CD4-positive, alpha-beta memory T cell (primary cell): ENCODE data around the gene HHEX. TPM values are rescaled to one million over a fixed set of nuclear protein-coding genes. Genes with fewer than 3 reads are reported as not detected.
"Not testable (repeated sequence)": the region's sequence is repeated elsewhere in the genome, so short reads cannot be mapped to it uniquely, and the experiment has no call there.

Source experiments
- CTCF ChIA-PET: fragments of 350-600 bp; sonication (Branson Sonifier 250); formaldehyde crosslinking; loops from one replicate; lab custom pipeline; 2021; ENCODE audit warnings: inconsistent platforms; ENCODE audit not compliant: partially characterized antibody; lab: Charles Lee
- POLR2A ChIA-PET: fragments of 350-600 bp; sonication (Branson Sonifier 250); formaldehyde crosslinking; loops from one replicate; lab custom pipeline; 2021; ENCODE audit not compliant: partially characterized antibody; lab: Charles Lee
- DNase-seq, 5 donors: peaks; one replicate each; pipeline versions ENCODE4 v3.0.0 to v3.0.0-alpha.2; 2020 to 2022; ENCODE audit warnings: mixed read lengths in 1 of 5
- H3K27ac ChIP-seq: one replicate; pipeline ENCODE4 v1.7.0; 2013; ENCODE audit warnings: low read depth, low read length
- H3K27me3 ChIP-seq: 2 replicates; pipeline ENCODE4 v1.7.0; 2013; ENCODE audit warnings: mild to moderate bottlenecking, low read length, moderate library complexity; ENCODE audit not compliant: insufficient read depth
- H3K36me3 ChIP-seq: 2 replicates; pipeline ENCODE4 v1.7.0; 2013; ENCODE audit warnings: mild to moderate bottlenecking, low read length, moderate library complexity; ENCODE audit not compliant: insufficient read depth
- H3K4me1 ChIP-seq: 2 replicates; pipeline ENCODE4 v1.7.0; 2013; ENCODE audit warnings: mild to moderate bottlenecking, low read length, moderate library complexity; ENCODE audit not compliant: insufficient read depth
- H3K4me3 ChIP-seq, 2 donors: one replicate each; pipeline ENCODE4 v1.7.0; 2013; ENCODE audit warnings: low read length in 2 of 2, mild to moderate bottlenecking in 1 of 2
- H3K9me3 ChIP-seq, 2 donors: one replicate each; pipeline ENCODE4 v1.7.0; 2013; ENCODE audit warnings: low read length in 2 of 2, control low read depth in 1 of 2; ENCODE audit not compliant: control insufficient read depth in 1 of 2
- H3K27ac Mint-ChIP-seq, 7 donors: one replicate each; pipeline ENCODE4 v1.8.0; 2020 to 2021; ENCODE audit warnings: mixed read lengths in 7 of 7, mild to moderate bottlenecking in 6 of 7, inconsistent platforms in 3 of 7, moderate library complexity in 3 of 7
- H3K27me3 Mint-ChIP-seq, 2 donors: one replicate each; pipeline ENCODE4 v1.8.0; 2020 to 2021; ENCODE audit warnings: mixed read lengths in 2 of 2
- H3K36me3 Mint-ChIP-seq, 2 donors: one replicate each; pipeline ENCODE4 v1.8.0; 2020 to 2021; ENCODE audit warnings: mixed read lengths in 2 of 2, inconsistent platforms in 1 of 2, mild to moderate bottlenecking in 1 of 2
- H3K4me1 Mint-ChIP-seq, 4 donors: one replicate each; pipeline ENCODE4 v1.8.0; 2020 to 2021; ENCODE audit warnings: mixed read lengths in 4 of 4, mild to moderate bottlenecking in 1 of 4
- H3K4me3 Mint-ChIP-seq, 8 donors: one replicate each; pipeline ENCODE4 v1.8.0; 2020 to 2021; ENCODE audit warnings: mixed read lengths in 8 of 8, mild to moderate bottlenecking in 7 of 8, moderate library complexity in 6 of 8, inconsistent platforms in 3 of 8
- H3K9me3 Mint-ChIP-seq, 8 donors: one replicate each; pipeline ENCODE4 v1.8.0; 2020 to 2021; ENCODE audit warnings: mixed read lengths in 8 of 8, mild to moderate bottlenecking in 5 of 8, inconsistent platforms in 3 of 8, moderate library complexity in 1 of 8
- intact Hi-C: fragments of 100-400 bp; cut with micrococcal nuclease; formaldehyde crosslinking; loops from one replicate; pipeline ENCODE4 v1.15.1; 2023
- polyA plus RNA-seq, 2 donors: library from polyadenylated mRNA; unstranded; fragments of 300-500 nt; fragmentation: Illumina TruSeq; gene quantifications; one replicate each; pipeline ENCODE4 v1.2.3, GENCODE V29; 2021
- total RNA-seq, 2 experiments: library from RNA; stranded (reverse); gene quantifications; one replicate each; pipeline ENCODE4 v1.2.3, GENCODE V29; 2021

HHEX gene
- total and polyA plus RNA-seq, 4 experiments from 2014 or later: 0.32 to 1.2 (median 0.98) TPM; not detected in 1

GRCh38 chr10:92737484-92737883, 47.7 kb downstream of the HHEX start:
- H3K27ac ChIP-seq: no peak overlapping the region
- CTCF ChIA-PET: no interaction called here
- no peak overlapping the region for H3K4me3 ChIP-seq
- no peaks in the 10 kb centered on the region for H3K36me3 ChIP-seq
- Mint-ChIP-seq H3K27ac (no peak overlapping the region), H3K36me3 (no peaks in the 10 kb centered on the region), H3K4me3 (no peak overlapping the region), H3K27me3 (peaks cover 5 to 22% of the 10 kb centered on the region in 2 donors), H3K9me3 (peaks cover 0 to 4% (median 0%) of the 10 kb centered on the region in 8 donors), H3K4me1 (no peaks in the 10 kb centered on the region)
- POLR2A ChIA-PET: no interaction called here
- intact Hi-C loops: no loop called here
- H3K9me3 ChIP-seq: no peaks in the 10 kb centered on the region
- no peak for DNase-seq
- no peaks in the 10 kb centered on the region for H3K27me3 ChIP-seq
- no peaks in the 10 kb centered on the region for H3K4me1 ChIP-seq

GRCh38 chr10:92740762-92741161, 51.0 kb downstream of the HHEX start:
- Mint-ChIP-seq H3K36me3 (no peaks in the 10 kb centered on the region), H3K9me3 (peaks cover 0 to 4% (median 0%) of the 10 kb centered on the region in 8 donors), H3K27me3 (peaks cover 5 to 19% of the 10 kb centered on the region in 2 donors), H3K4me3 (no peak overlapping the region), H3K4me1 (peaks cover 0 to 2% (median under 1%) of the 10 kb centered on the region in 4 donors), H3K27ac (no peak overlapping the region)
- no peak for DNase-seq
- Histone ChIP-seq H3K27me3 (no peaks in the 10 kb centered on the region), H3K36me3 (no peaks in the 10 kb centered on the region), H3K9me3 (no peaks in the 10 kb centered on the region), H3K27ac (no peak overlapping the region), H3K4me3 (no peak overlapping the region), H3K4me1 (no peaks in the 10 kb centered on the region)
- ChIA-PET POLR2A (no interaction called here), CTCF (no interaction called here)
- intact Hi-C loops: no loop called here

- CTCF ChIA-PET, H3K9me3 Mint-ChIP-seq, H3K27me3 ChIP-seq, H3K27ac ChIP-seq, H3K9me3 ChIP-seq, DNase-seq, H3K36me3 Mint-ChIP-seq, H3K4me1 ChIP-seq, H3K36me3 ChIP-seq, H3K4me3 ChIP-seq, H3K4me1 Mint-ChIP-seq, intact Hi-C loops, H3K4me3 Mint-ChIP-seq: not testable (repeated sequence)
- Mint-ChIP-seq H3K27me3 (peaks cover 3 to 17% of the 10 kb centered on the region in 2 donors), H3K27ac (peak overlapping the region in 1 of 7 donors; percentile 43)
- POLR2A ChIA-PET: interaction anchor here (0.9 kb wide), 1 partner anchor 33 kb away, joined by 3 read pairs; no protein-coding TSS in a partner anchor
Measured at GRCh38 chr10:92741741-92742140, 52.0 kb downstream of the HHEX start.

- Histone ChIP-seq H3K27ac (no peak overlapping the region), H3K36me3 (no peaks in the 10 kb centered on the region), H3K4me1 (peaks cover 8% of the 10 kb centered on the region), H3K27me3 (no peaks in the 10 kb centered on the region), H3K4me3 (no peak overlapping the region), H3K9me3 (no peaks in the 10 kb centered on the region)
- peaks cover 0 to 4% (median 0%) of the 10 kb centered on the region in 8 donors for H3K9me3 Mint-ChIP-seq
- H3K27me3 Mint-ChIP-seq: peaks cover 3 to 16% of the 10 kb centered on the region in 2 donors
- intact Hi-C loops: no loop called here
- H3K4me1 Mint-ChIP-seq: peaks cover 2 to 11% (median 4%) of the 10 kb centered on the region in 4 donors
- ChIA-PET POLR2A (no interaction called here), CTCF (no interaction called here)
- H3K36me3 Mint-ChIP-seq: no peaks in the 10 kb centered on the region
- H3K4me3 Mint-ChIP-seq: no peak overlapping the region
- peak overlapping the region in 3 of 7 donors; percentile 5 to 12 (median 9) for H3K27ac Mint-ChIP-seq
- DNase-seq: no peak
Measured at GRCh38 chr10:92742331-92743228, 52.8 kb downstream of the HHEX start.

Other genes starting within 250 kb of the HHEX start
- 10 to 100 TPM; 38.4 to 40.2 TPM for gene IDE, start 115.9 kb upstream of the HHEX start, total RNA-seq
- gene IDE, start 115.9 kb upstream of the HHEX start, polyA plus RNA-seq: 10 to 100 TPM; 19.5 to 20.0 TPM
- 1 to 10 TPM; 2.0 to 2.1 TPM for gene KIF11, start 96.8 kb upstream of the HHEX start, total RNA-seq
- under 1 TPM; 0.87 to 0.92 TPM for gene KIF11, start 96.8 kb upstream of the HHEX start, polyA plus RNA-seq
- gene EXOC6, start 158.6 kb downstream of the HHEX start, total RNA-seq: 10 to 100 TPM; 10.5 to 11.4 TPM
- 10 to 100 TPM in 1 of 2 donors, 1 to 10 TPM in 1; 4.3 to 11.4 TPM for gene EXOC6, start 158.6 kb downstream of the HHEX start, polyA plus RNA-seq